ENCODE results near the gene ANO7. TPM values are rescaled to one million over a fixed set of nuclear protein-coding genes. Genes with fewer than 3 reads are reported as not detected.
"Not testable (repeated sequence)": the region's sequence is repeated elsewhere in the genome, so short reads cannot be mapped to it uniquely, and the experiment has no call there.

Gene ANO7
- total and polyA plus RNA-seq, 4 donors: 0.71 to 1.1 (median 0.86) TPM

- Histone ChIP-seq H3K9ac (ENCODE audit: insufficient read depth in 1 of 2, low read length in 2 of 2) (no peak overlapping the region), H3K4me1 (ENCODE audit: control insufficient read depth in 5 of 5, insufficient read depth in 5 of 5, low read length in 5 of 5) (no peaks in the 10 kb centered on the region), H3K9me3 (ENCODE audit: control insufficient read depth in 4 of 4, insufficient read depth in 3 of 4, low read length in 3 of 4) (no peaks in the 10 kb centered on the region), H3K27ac (ENCODE audit: low read depth in 1 of 2, low read length in 1 of 2) (no peak overlapping the region), H3K36me3 (ENCODE audit: control insufficient read depth in 4 of 4, insufficient read depth in 4 of 4, low read length in 4 of 4) (no peaks in the 10 kb centered on the region), H3K27me3 (ENCODE audit: control insufficient read depth in 3 of 3, insufficient read depth in 3 of 3, low read length in 2 of 3) (no peaks in the 10 kb centered on the region), H3K4me3 (no peak overlapping the region)
- DNase-seq (no peak), ATAC-seq (ENCODE audit: insufficient read depth, low FRiP score) (no peak)
- TF ChIP-seq CTCF (IDR thresholded peaks at IDR 0.05; ENCODE audit: control extremely low read depth, extremely low read depth): no peak
- 81 to 82% methylated on average over 9 of the region's 9 CpGs for WGBS, 2 donors
These were observed 6.3 kb downstream of the ANO7 start for GRCh38 chr2:241194811-241195210.

- Histone ChIP-seq H3K9me3 (ENCODE audit: control insufficient read depth in 4 of 4, insufficient read depth in 3 of 4, low read length in 3 of 4) (no peaks in the 10 kb centered on the region), H3K36me3 (ENCODE audit: control insufficient read depth in 4 of 4, insufficient read depth in 4 of 4, low read length in 4 of 4) (no peaks in the 10 kb centered on the region), H3K9ac (ENCODE audit: insufficient read depth in 1 of 2, low read length in 2 of 2) (no peak overlapping the region), H3K4me3 (no peak overlapping the region), H3K27me3 (ENCODE audit: control insufficient read depth in 3 of 3, insufficient read depth in 3 of 3, low read length in 2 of 3) (no peaks in the 10 kb centered on the region), H3K4me1 (ENCODE audit: control insufficient read depth in 5 of 5, insufficient read depth in 5 of 5, low read length in 5 of 5) (no peaks in the 10 kb centered on the region), H3K27ac (ENCODE audit: low read depth in 1 of 2, low read length in 1 of 2) (no peak overlapping the region)
- ATAC-seq (ENCODE audit: insufficient read depth, low FRiP score) (no peak), DNase-seq (no peak)
- TF ChIP-seq CTCF (IDR thresholded peaks at IDR 0.05; ENCODE audit: control extremely low read depth, extremely low read depth): no peak
- 84 to 92% methylated on average over 18 of the region's 18 CpGs for WGBS, 2 donors
These were observed 7.1 kb downstream of the ANO7 start for GRCh38 chr2:241195506-241196130.

GRCh38 chr2:241197246-241197645, 8.8 kb downstream of the ANO7 start:
- not testable (repeated sequence) for ATAC-seq (ENCODE audit: insufficient read depth, low FRiP score); H3K27me3 ChIP-seq (ENCODE audit: control insufficient read depth in 3 of 3, insufficient read depth in 3 of 3, low read length in 2 of 3); H3K4me1 ChIP-seq (ENCODE audit: control insufficient read depth in 5 of 5, insufficient read depth in 5 of 5, low read length in 5 of 5); H3K9me3 ChIP-seq (ENCODE audit: control insufficient read depth in 4 of 4, insufficient read depth in 3 of 4, low read length in 3 of 4); DNase-seq; H3K9ac ChIP-seq (ENCODE audit: insufficient read depth in 1 of 2, low read length in 2 of 2); H3K4me3 ChIP-seq; H3K36me3 ChIP-seq (ENCODE audit: control insufficient read depth in 4 of 4, insufficient read depth in 4 of 4, low read length in 4 of 4); H3K27ac ChIP-seq (ENCODE audit: low read depth in 1 of 2, low read length in 1 of 2)
- 94 to 96% methylated on average over 14 of the region's 14 CpGs for WGBS, 2 donors

GRCh38 chr2:241197947-241198346, 9.5 kb downstream of the ANO7 start:
- H3K9me3 ChIP-seq (ENCODE audit: control insufficient read depth in 4 of 4, insufficient read depth in 3 of 4, low read length in 3 of 4): no peaks in the 10 kb centered on the region
- H3K36me3 ChIP-seq (ENCODE audit: control insufficient read depth in 4 of 4, insufficient read depth in 4 of 4, low read length in 4 of 4): no peaks in the 10 kb centered on the region
- H3K27me3 ChIP-seq (ENCODE audit: control insufficient read depth in 3 of 3, insufficient read depth in 3 of 3, low read length in 2 of 3): no peaks in the 10 kb centered on the region
- 78 to 86% methylated on average over 6 of the region's 6 CpGs for WGBS, 2 donors
- no peak for TF ChIP-seq CTCF (IDR thresholded peaks at IDR 0.05; ENCODE audit: control extremely low read depth, extremely low read depth)
- no peak overlapping the region for H3K27ac ChIP-seq (ENCODE audit: low read depth in 1 of 2, low read length in 1 of 2)
- no peak for ATAC-seq (ENCODE audit: insufficient read depth, low FRiP score)
- H3K9ac ChIP-seq (ENCODE audit: insufficient read depth in 1 of 2, low read length in 2 of 2): no peak overlapping the region
- H3K4me1 ChIP-seq (ENCODE audit: control insufficient read depth in 5 of 5, insufficient read depth in 5 of 5, low read length in 5 of 5): no peaks in the 10 kb centered on the region
- no peak for DNase-seq
- H3K4me3 ChIP-seq: no peak overlapping the region

Measured in lung (tissue), 12 donors.